Immature natural killer cell (primary cell): ENCODE results near the gene MRGPRD. TPM values are rescaled to one million over a fixed set of nuclear protein-coding genes. Genes with fewer than 3 reads are reported as not detected.

Source experiments
- DNase-seq, 3 donors: peaks; one replicate each; pipeline ENCODE4 v3.0.0; 2022; ENCODE audit warnings: mixed read lengths in 1 of 3
- H3K27ac Mint-ChIP-seq, 6 donors: one replicate each; pipeline ENCODE4 v1.8.0; 2020; ENCODE audit warnings: mixed read lengths in 6 of 6, mild to moderate bottlenecking in 5 of 6, inconsistent platforms in 4 of 6, moderate library complexity in 3 of 6
- H3K27me3 Mint-ChIP-seq, 3 donors: one replicate each; pipeline ENCODE4 v1.8.0; 2020 to 2021; ENCODE audit warnings: low read depth in 3 of 3, mild to moderate bottlenecking in 3 of 3, mixed read lengths in 3 of 3, moderate library complexity in 3 of 3, inconsistent platforms in 1 of 3
- H3K36me3 Mint-ChIP-seq, 3 donors: one replicate each; pipeline ENCODE4 v1.8.0; 2020; ENCODE audit warnings: mixed read lengths in 3 of 3, inconsistent platforms in 2 of 3, mild to moderate bottlenecking in 2 of 3
- H3K4me1 Mint-ChIP-seq, 2 donors: one replicate each; pipeline ENCODE4 v1.8.0; 2020; ENCODE audit warnings: inconsistent platforms in 2 of 2, mild to moderate bottlenecking in 2 of 2, mixed read lengths in 2 of 2, moderate library complexity in 1 of 2
- H3K4me3 Mint-ChIP-seq, 5 donors: one replicate each; pipeline ENCODE4 v1.8.0; 2020; ENCODE audit warnings: mild to moderate bottlenecking in 5 of 5, mixed read lengths in 5 of 5, inconsistent platforms in 3 of 5, moderate library complexity in 3 of 5
- H3K9me3 Mint-ChIP-seq, 6 donors: one replicate each; pipeline ENCODE4 v1.8.0; 2020; ENCODE audit warnings: mild to moderate bottlenecking in 6 of 6, mixed read lengths in 6 of 6, inconsistent platforms in 4 of 6, moderate library complexity in 3 of 6
- polyA plus RNA-seq, 3 donors: library from polyadenylated mRNA; unstranded; fragments of 300-500 nt; fragmentation: Illumina TruSeq; gene quantifications; one replicate each; pipeline ENCODE4 v1.2.3, GENCODE V29; 2021

The MRGPRD gene
- polyA plus RNA-seq, 3 donors from 2014 or later = not detected

DNA sequence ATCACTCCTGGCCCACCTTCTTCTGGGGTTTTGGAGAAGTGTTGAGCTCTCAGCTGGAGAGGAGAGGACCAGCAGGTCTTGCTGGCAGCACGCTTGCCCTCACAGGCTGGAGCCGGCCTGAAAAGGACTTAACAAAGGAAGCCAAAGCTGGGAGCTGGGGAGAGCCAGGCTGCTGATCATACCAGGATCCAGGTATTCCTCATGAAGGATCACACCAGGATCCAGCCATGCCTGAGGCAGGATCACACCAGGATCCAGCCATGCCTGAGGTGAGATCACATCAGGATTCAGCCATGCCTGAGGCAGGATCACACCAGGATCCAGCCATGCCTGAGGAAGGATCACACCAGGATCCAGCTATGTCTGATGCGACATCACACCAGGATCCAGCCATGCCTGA, 17.0 kb downstream of the MRGPRD start:
- no peak for DNase-seq
- H3K4me1 Mint-ChIP-seq = peaks cover 0 to 4% of the 10 kb centered on the region in 2 donors
- no peaks in the 10 kb centered on the region for H3K9me3 Mint-ChIP-seq
- H3K36me3 Mint-ChIP-seq = no peaks in the 10 kb centered on the region
- no peak overlapping the region for H3K4me3 Mint-ChIP-seq
- H3K27me3 Mint-ChIP-seq = peaks cover 0 to 2% (median 0%) of the 10 kb centered on the region in 3 donors
- H3K27ac Mint-ChIP-seq = no peak overlapping the region

DNA sequence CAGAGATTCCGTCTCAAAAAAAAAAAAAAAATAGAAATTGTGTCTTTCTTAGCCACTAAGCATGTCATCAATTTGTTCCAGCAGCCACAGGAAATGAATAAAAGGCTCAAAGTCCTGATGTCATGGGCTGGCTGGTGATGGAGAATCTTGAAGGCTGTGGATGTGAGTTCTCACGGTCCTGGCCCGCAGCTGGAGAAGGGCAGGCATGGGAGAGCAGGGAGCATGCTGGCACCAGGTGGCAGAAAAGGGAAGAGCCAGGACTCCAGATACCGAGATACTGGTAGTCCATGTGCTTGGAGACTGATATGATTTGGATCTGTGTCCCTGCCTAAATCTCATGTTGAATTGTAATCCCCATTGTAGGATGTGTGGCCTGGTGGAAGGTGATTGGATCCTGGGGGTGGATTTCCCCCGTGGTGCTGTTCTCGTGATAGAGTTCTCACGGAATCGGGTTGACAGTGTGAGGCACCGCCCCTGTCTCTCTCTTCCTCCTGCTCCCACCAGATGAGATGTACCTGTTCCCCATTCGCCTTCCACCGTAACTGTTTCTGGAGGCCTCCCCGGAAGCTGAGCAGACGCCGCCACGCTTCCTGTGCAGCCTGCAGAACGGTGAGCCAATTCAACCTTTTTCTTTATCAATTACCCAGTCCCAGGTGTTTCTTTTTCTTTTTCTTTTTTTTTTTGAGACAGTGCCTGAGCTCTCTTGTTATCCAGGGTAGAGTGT, 18.1 kb downstream of the MRGPRD start:
- Mint-ChIP-seq H3K36me3 (no peaks in the 10 kb centered on the region), H3K27ac (peak overlapping the region in 1 of 6 donors; percentile 58), H3K9me3 (no peaks in the 10 kb centered on the region), H3K4me3 (no peak overlapping the region), H3K27me3 (peaks cover 0 to 2% (median 0%) of the 10 kb centered on the region in 3 donors), H3K4me1 (peaks cover 0 to 4% of the 10 kb centered on the region in 2 donors)
- no peak for DNase-seq

DNA sequence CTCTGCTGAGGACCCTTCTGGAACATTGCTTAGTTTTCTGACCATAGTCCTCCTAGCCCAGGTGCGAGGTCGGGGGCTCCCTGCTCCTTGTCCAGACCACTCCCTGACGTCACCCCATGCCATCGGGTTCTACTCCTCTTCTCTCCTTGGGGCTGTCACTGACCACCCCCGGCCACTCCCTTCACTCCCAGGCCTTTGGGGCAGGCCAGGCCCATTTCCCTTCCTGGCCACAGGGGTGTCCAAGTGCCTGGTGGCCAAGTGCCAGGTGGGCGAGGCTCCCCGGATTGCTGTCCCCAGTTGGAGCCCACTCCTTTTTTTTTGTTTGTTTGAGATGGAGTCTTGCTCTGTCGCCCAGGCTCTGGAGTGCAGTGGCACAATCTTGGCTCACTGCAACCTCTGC, 19.5 kb downstream of the MRGPRD start:
- Mint-ChIP-seq H3K27me3 (peaks cover 0 to 3% (median 2%) of the 10 kb centered on the region in 3 donors), H3K27ac (no peak overlapping the region), H3K36me3 (no peaks in the 10 kb centered on the region), H3K9me3 (no peaks in the 10 kb centered on the region), H3K4me1 (peaks cover 0 to 4% of the 10 kb centered on the region in 2 donors), H3K4me3 (no peak overlapping the region)
- no peak for DNase-seq

DNA sequence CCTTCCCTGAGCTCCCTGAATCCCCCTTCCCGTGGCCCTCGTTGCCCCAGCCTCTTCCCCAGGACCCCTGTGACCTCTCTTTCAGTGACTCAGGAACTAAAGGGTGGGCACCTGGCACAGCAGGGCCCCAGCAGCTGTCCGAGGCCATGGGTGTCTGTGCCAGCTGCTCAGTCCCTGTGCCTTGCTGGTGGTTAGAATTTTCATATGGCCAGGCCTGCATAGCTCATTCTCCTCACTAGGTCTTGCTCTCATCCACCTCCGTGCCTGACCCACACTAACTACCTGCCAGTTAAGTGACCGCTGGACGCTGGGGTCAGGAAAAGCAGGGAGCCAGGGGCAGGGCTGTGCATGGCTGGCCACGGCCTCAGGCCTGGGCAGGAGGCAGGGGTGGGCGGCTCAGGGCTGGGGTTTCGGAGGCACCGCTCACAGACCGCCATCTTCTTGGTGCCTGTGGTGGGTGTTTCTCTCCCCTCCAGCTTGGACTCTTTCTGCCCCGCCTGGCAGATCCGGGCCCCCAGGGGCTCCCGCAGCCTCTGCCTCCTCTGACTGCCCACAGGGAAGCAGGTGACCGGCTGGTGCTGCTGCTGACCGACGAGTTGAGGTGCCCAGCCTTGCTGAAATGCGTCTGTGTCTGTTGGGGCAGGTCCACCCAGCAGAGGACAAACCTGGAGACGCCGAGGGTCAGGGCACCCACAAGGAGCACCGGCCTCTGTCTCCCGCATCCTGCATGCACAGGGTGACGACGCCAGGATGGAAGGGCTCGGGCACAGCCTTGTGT, 20.3 kb downstream of the MRGPRD start:
- no peaks in the 10 kb centered on the region for H3K36me3 Mint-ChIP-seq
- no peak for DNase-seq
- H3K27me3 Mint-ChIP-seq = peaks cover 0 to 2% (median 2%) of the 10 kb centered on the region in 3 donors
- no peaks in the 10 kb centered on the region for H3K9me3 Mint-ChIP-seq
- H3K4me3 Mint-ChIP-seq = no peak overlapping the region
- peaks cover 0 to 4% of the 10 kb centered on the region in 2 donors for H3K4me1 Mint-ChIP-seq
- no peak overlapping the region for H3K27ac Mint-ChIP-seq

DNA sequence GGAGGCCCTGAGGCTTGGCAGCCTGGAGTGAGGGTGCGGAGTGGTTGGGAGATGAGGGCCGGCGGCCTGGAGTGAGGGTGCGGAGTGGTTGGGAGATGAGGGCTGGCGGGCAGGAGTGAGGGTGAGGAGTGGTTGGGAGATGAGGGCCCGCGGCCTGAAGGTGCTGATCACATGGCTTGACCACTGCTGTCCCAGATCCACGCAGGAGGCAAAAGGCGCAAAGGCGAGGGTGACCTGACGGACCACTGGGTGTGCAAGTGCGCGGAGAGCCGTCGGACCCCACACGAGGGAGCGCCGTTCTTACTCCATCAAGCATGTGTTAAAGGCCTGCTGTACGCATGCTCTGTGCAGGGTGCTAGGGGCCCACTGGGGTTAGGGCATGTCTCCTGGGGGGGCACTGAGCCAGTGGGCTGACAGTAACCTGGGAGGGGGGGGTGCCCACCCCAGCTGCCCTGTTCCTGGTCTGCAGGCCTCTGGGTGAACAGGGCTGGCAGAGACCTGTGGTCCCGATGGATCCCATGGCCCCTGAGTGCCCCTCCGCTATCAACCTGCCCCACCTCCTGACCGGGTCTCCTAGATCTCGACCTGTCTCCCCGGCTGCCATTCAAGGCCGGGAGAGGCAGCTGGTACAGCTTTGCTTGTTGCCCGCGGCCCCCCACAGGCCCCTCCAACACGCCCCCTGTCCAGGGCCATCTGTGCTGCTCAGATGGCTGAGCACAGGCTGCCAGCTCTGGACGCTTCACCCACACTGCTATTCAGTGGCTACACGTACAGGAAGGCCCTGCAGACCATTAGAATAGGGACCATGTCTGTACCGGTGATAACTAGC, 21.1 kb downstream of the MRGPRD start:
- H3K27ac Mint-ChIP-seq = no peak overlapping the region
- H3K4me3 Mint-ChIP-seq = no peak overlapping the region
- H3K9me3 Mint-ChIP-seq = no peaks in the 10 kb centered on the region
- peaks cover 0 to 5% of the 10 kb centered on the region in 2 donors for H3K4me1 Mint-ChIP-seq
- no peaks in the 10 kb centered on the region for H3K36me3 Mint-ChIP-seq
- DNase-seq = no peak
- H3K27me3 Mint-ChIP-seq = peaks cover 0 to 2% (median 2%) of the 10 kb centered on the region in 3 donors

DNA sequence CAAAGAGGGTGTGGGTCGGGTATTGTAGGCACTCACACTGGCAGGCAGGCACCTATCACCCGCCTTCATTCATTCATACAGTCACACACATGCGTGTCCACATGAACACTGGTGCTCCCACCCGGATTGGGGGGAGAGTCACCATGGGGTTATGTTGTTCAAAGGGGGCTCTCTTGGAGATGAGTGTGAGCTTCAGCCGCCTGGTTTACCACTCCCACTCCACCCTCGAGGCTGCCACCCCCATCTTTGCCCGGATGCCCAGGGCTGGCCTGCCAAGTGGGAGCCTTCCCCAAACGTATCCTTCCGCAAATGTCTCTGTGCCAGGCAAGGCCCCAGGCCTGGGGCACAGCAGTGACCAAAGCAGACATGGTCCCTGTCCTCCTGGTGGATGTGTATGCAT, 22.6 kb downstream of the MRGPRD start:
- Mint-ChIP-seq H3K9me3 (no peaks in the 10 kb centered on the region), H3K4me1 (peaks cover 0 to 5% of the 10 kb centered on the region in 2 donors), H3K4me3 (no peak overlapping the region), H3K27ac (no peak overlapping the region), H3K36me3 (peaks cover 0 to 4% (median 0%) of the 10 kb centered on the region in 3 donors), H3K27me3 (peaks cover 0 to 4% (median 2%) of the 10 kb centered on the region in 3 donors)
- no peak for DNase-seq

DNA sequence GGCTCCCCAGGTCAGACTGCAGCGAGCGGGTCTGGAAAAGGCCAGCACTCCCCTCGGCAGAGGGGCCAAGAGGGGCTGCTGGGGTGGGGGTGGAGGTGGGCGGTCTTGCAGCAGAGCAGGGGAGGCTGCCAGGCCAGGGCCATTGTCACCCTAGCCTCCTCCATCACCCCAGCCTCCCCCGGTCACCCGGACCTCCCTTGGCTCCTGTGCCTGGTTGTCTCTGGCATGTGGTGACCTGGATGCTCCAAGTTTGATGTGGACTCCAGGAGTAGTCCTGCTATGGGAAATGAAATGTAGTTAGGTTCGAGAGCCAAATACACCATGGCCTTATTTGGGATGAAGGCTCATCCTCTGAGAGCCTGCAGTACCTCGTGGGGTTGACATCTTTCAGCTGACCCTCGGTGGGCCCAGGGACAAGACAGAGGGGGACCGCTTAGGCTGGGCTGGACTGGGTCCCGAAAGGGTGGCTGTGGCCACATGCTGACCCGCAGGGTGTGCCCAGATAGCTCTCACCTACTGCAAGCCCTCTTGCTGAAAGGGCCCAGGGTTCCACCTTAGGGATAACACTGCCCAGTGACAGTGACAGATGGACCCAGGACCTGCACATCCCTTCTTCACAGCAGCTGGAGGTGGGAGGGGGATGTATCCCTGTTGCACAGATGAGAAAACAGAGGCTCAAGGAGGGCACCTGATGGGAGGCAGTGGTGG, 24.1 kb downstream of the MRGPRD start:
- Mint-ChIP-seq H3K9me3 (no peaks in the 10 kb centered on the region), H3K27me3 (peaks cover 0 to 4% (median 2%) of the 10 kb centered on the region in 3 donors), H3K4me1 (peaks cover 0 to 1% of the 10 kb centered on the region in 2 donors), H3K36me3 (peaks cover 0 to 4% (median 0%) of the 10 kb centered on the region in 3 donors), H3K4me3 (no peak overlapping the region), H3K27ac (no peak overlapping the region)
- DNase-seq = no peak

DNA sequence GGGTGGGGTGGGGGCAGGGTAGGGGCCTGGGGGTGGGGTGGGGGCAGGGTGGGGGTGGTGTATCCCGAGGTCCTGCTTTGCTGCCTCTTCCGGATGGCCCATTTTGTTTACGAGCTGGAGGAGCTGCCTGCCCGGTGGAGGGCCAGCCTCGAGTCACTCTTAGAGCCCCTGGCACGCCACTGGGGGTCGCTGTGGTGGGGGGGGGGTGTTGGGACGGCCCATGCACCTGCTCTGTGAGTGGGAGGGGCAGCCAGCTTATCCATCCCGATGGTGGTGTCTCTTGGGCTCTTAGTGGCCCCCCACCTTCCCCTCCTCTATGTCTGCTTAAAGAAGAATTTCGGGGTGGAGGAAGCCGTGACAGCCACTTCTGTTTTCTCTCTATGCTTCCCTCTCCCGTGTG, 24.6 kb downstream of the MRGPRD start:
- H3K4me1 Mint-ChIP-seq = peaks cover 0 to 1% of the 10 kb centered on the region in 2 donors
- H3K4me3 Mint-ChIP-seq = no peak overlapping the region
- H3K36me3 Mint-ChIP-seq = peaks cover 0 to 4% (median 0%) of the 10 kb centered on the region in 3 donors
- H3K9me3 Mint-ChIP-seq = no peaks in the 10 kb centered on the region
- DNase-seq = peak in 2 of 3 donors; percentile 14 to 30
- no peak overlapping the region for H3K27ac Mint-ChIP-seq
- peaks cover 0 to 4% (median 2%) of the 10 kb centered on the region in 3 donors for H3K27me3 Mint-ChIP-seq

DNA sequence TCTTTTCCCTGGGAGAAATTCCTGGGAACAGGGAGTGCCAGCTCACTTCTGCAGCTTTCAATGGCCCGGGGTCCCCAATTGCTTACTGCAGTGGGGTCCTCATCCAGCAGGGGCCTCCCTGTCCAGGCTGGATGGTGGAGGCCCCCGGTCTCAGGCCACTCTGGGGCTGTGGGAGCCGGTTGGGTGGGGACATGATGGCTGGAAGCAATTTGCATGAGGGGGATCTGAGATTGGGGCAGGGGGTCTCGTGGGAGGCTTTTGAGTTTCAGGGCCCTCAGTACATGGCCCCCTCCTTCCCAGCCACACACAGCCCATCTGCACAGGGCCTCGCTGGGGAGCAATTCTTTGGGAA, 25.2 kb downstream of the MRGPRD start:
- Mint-ChIP-seq H3K27me3 (peaks cover 0 to 4% (median 2%) of the 10 kb centered on the region in 3 donors), H3K4me1 (peaks cover 0 to 1% of the 10 kb centered on the region in 2 donors), H3K9me3 (no peaks in the 10 kb centered on the region), H3K27ac (peak overlapping the region in 1 of 6 donors; percentile 35), H3K36me3 (peaks cover 0 to 4% (median 0%) of the 10 kb centered on the region in 3 donors), H3K4me3 (no peak overlapping the region)
- no peak for DNase-seq

DNA sequence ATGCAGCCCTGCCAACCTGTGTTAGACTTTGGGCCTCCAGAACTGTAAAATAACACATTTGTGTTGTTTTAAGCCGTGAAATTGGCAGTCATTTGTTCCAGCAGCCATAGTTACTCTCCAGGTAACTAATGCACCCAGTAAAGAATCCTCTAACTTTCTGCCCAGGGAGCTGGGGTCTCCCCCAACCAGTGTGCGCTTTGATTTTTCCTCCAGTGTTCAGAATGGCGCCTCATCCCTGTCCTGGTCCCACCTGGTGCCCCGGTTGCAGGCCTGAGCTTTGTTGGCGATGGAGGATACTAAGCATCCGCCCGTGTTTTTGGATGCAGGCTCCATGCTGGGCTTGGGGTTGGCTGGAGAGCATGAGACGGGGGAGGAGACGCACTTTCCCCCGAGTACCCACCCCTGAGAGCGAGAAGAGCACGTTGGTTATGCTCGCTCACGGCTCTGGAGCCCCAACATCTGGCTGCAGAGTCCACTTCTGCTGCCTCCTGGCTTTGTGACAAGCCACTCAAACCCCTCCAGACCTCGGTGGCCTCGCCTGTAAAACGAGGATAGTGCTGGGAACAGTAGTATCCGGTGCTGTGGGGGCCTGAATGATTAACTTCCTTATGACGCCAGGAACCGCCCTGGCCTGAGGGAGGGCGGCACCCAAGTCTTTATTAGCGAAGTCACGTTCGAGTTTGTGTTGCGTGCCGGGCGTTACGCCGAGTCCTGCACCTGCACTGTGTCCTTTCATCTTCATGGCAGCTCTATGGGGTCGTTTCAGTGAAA, 25.8 kb downstream of the MRGPRD start:
- DNase-seq = no peak
- H3K4me1 Mint-ChIP-seq = peaks cover 0 to 1% of the 10 kb centered on the region in 2 donors
- H3K4me3 Mint-ChIP-seq = peak overlapping the region in 1 of 5 donors; percentile 54
- H3K27me3 Mint-ChIP-seq = peaks cover 0 to 4% (median 2%) of the 10 kb centered on the region in 3 donors
- no peaks in the 10 kb centered on the region for H3K9me3 Mint-ChIP-seq
- peak overlapping the region in 2 of 6 donors; percentile 32 to 35 for H3K27ac Mint-ChIP-seq
- H3K36me3 Mint-ChIP-seq = peaks cover 0 to 4% (median 0%) of the 10 kb centered on the region in 3 donors

DNA sequence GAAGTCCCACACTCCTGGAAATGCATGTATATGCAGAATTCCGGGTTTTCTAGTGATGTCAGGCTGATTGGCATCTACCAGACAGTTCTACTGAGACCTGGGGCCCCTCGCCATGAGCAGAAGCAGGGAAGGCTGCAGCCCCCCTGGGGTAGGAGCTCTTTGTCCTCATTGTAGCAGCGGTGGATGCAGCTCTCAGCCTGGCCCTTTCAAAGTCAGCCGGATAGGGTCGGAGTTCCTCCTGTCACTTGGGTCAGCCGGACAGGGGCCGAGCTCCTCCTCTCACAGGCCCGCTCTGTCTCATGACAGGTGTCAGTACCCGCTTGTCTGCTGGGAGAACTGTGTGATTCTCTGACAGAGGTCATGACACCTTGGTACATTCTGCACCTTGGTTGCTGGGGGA, 30.0 kb downstream of the MRGPRD start:
- Mint-ChIP-seq H3K27me3 (peaks cover 0 to 2% (median 0%) of the 10 kb centered on the region in 3 donors), H3K4me3 (no peak overlapping the region), H3K27ac (no peak overlapping the region), H3K4me1 (peaks cover 0 to 1% of the 10 kb centered on the region in 2 donors), H3K9me3 (no peaks in the 10 kb centered on the region), H3K36me3 (peaks cover 0 to 4% (median 0%) of the 10 kb centered on the region in 3 donors)
- DNase-seq = no peak

DNA sequence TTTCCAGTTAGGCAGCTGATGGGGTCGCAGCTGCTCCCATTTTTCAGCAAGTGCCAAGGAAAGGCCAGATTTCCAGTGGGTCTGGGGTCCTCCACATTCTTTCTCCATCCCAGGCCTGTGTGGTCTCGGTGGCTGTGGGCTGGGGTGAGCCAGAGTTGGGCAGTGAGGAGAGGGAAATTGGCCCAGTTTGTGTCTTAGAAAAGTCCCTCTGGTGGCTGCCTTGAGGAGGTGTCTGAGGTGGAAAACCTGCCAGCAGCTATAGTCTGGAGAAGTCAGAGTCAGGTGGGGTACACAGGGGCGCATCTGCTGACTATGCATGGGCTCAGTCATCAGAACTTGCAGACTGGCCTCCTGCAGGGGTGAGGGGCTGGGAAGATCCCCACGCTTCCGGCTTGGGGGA, 30.5 kb downstream of the MRGPRD start:
- no peak overlapping the region for H3K4me3 Mint-ChIP-seq
- H3K27me3 Mint-ChIP-seq = peaks cover 0 to 2% (median 0%) of the 10 kb centered on the region in 3 donors
- peaks cover 0 to under 1% of the 10 kb centered on the region in 2 donors for H3K4me1 Mint-ChIP-seq
- no peak overlapping the region for H3K27ac Mint-ChIP-seq
- DNase-seq = no peak
- no peaks in the 10 kb centered on the region for H3K9me3 Mint-ChIP-seq
- H3K36me3 Mint-ChIP-seq = peaks cover 0 to 4% (median 0%) of the 10 kb centered on the region in 3 donors
